WTC11 (cell line): ENCODE results near the gene UBE2K. TPM values are rescaled to one million over a fixed set of nuclear protein-coding genes. Genes with fewer than 3 reads are reported as not detected.
A peak's percentile ranks its signal among the peaks of the same experiment; 100 is the strongest.

Experiments
- ATAC-seq: fragments of 200-7000 bp; cut with Tn5 transposase; 2 replicates; pipeline ENCODE4 v1.10.0; 2021; ENCODE audit warnings: mild to moderate bottlenecking, moderate library complexity
- CTCF ChIA-PET: fragments of 300-600 bp; sonication (Branson Sonifier 250); formaldehyde crosslinking; loops from one replicate; lab custom pipeline; 2021; ENCODE audit warnings: antibody characterized with exemption; lab: Charles Lee
- POLR2A ChIA-PET: fragments of 350-600 bp; sonication (Branson Sonifier 250); formaldehyde crosslinking; loops from one replicate; lab custom pipeline; 2021; ENCODE audit warnings: antibody characterized with exemption; lab: Charles Lee
- DNase-seq: peaks from one replicate; pipeline ENCODE4 v3.0.0; 2021; ENCODE audit warnings: low spot score
- H3K27ac Mint-ChIP-seq: 2 replicates; pipeline ENCODE4 v1.8.0; 2021; ENCODE audit warnings: mixed read lengths
- H3K27me3 Mint-ChIP-seq: 2 replicates; pipeline ENCODE4 v1.8.0; 2021; ENCODE audit warnings: low read depth, mild to moderate bottlenecking, moderate library complexity, mixed read lengths
- H3K36me3 Mint-ChIP-seq: 2 replicates; pipeline ENCODE4 v1.8.0; 2021; ENCODE audit warnings: mixed read lengths
- H3K4me1 Mint-ChIP-seq: 2 replicates; pipeline ENCODE4 v1.8.0; 2022; ENCODE audit warnings: mixed read lengths
- H3K4me3 Mint-ChIP-seq: 2 replicates; pipeline ENCODE4 v1.8.0; 2021; ENCODE audit warnings: mild to moderate bottlenecking, moderate library complexity, mixed read lengths
- H3K9me3 Mint-ChIP-seq: 2 replicates; pipeline ENCODE4 v1.8.0; 2021; ENCODE audit warnings: mixed read lengths
- CREB1 ChIP-seq: sonication (generic); formaldehyde crosslinking; IDR thresholded peaks from 2 replicates; pipeline ENCODE4 v1.8.0; 2023; ENCODE audit warnings: mild to moderate bottlenecking, missing genetic modification reagents
- GRHL2 ChIP-seq: fragments of 250-450 bp; sonication (Bioruptor Pico); IDR thresholded peaks from 2 replicates; pipeline ENCODE4 v1.8.0; 2022; ENCODE audit warnings: mild to moderate bottlenecking, moderate library complexity; ENCODE audit not compliant: insufficient replicate concordance, severe bottlenecking
- JUN ChIP-seq: sonication (generic); formaldehyde crosslinking; IDR thresholded peaks from 2 replicates; pipeline ENCODE4 v1.8.0; 2023; ENCODE audit warnings: mild to moderate bottlenecking, missing genetic modification reagents
- NFYB ChIP-seq: sonication (generic); formaldehyde crosslinking; conservative IDR thresholded peaks from 2 replicates; pipeline ENCODE4 v1.8.0; 2022; ENCODE audit warnings: low read depth, missing genetic modification reagents
- NR2C2 ChIP-seq: sonication (generic); formaldehyde crosslinking; IDR thresholded peaks from 2 replicates; pipeline ENCODE4 v1.8.0; 2022; ENCODE audit warnings: mild to moderate bottlenecking, missing genetic modification reagents
- SMAD3 ChIP-seq: sonication (generic); formaldehyde crosslinking; IDR thresholded peaks from 2 replicates; pipeline ENCODE4 v1.8.0; 2022; ENCODE audit warnings: missing genetic modification reagents, mild to moderate bottlenecking, borderline replicate concordance
- ZNF219 ChIP-seq: sonication (generic); formaldehyde crosslinking; IDR thresholded peaks from 2 replicates; pipeline ENCODE4 v1.8.0; 2023; ENCODE audit warnings: missing genetic modification reagents, mild to moderate bottlenecking, borderline replicate concordance
- ZNF232 ChIP-seq: sonication (generic); formaldehyde crosslinking; IDR thresholded peaks from 2 replicates; pipeline ENCODE4 v1.8.0; 2022; ENCODE audit warnings: mild to moderate bottlenecking, missing genetic modification reagents
- ZNF416 ChIP-seq: fragments of 250-450 bp; sonication (Bioruptor Pico); IDR thresholded peaks from 2 replicates; pipeline ENCODE4 v1.9.0; 2021; ENCODE audit warnings: mild to moderate bottlenecking, inconsistent platforms
- total RNA-seq: library from RNA; stranded (reverse); gene quantifications from 3 replicates; pipeline ENCODE4 v1.2.3, GENCODE V29; 2021
- TF ChIP-seq, protein P1 (sequence below): sonication (generic); formaldehyde crosslinking; IDR thresholded peaks from 2 replicates; pipeline ENCODE4 v1.8.1; 2023; ENCODE audit warnings: mild to moderate bottlenecking, missing genetic modification reagents, moderate library complexity
- TF ChIP-seq, protein P2 (sequence below): sonication (generic); formaldehyde crosslinking; IDR thresholded peaks from 2 replicates; pipeline ENCODE4 v1.8.1; 2022; ENCODE audit warnings: mild to moderate bottlenecking, missing genetic modification reagents, moderate library complexity, borderline replicate concordance
- TF ChIP-seq, protein P3 (sequence below): sonication (generic); formaldehyde crosslinking; conservative IDR thresholded peaks from 2 replicates; pipeline ENCODE4 v1.8.1; 2023; ENCODE audit warnings: mild to moderate bottlenecking, low read depth, missing genetic modification reagents, moderate library complexity
- TF ChIP-seq, protein P4 (sequence below): fragments of 250-450 bp; sonication (Bioruptor Pico); IDR thresholded peaks from 2 replicates; pipeline ENCODE4 v1.9.0; 2021; ENCODE audit warnings: moderate library complexity, mild to moderate bottlenecking, inconsistent platforms, borderline replicate concordance
- TF ChIP-seq, protein P5 (sequence below): sonication (generic); formaldehyde crosslinking; IDR thresholded peaks from 2 replicates; pipeline ENCODE4 v1.8.0; 2022; ENCODE audit warnings: mild to moderate bottlenecking, missing genetic modification reagents
- TF ChIP-seq, protein P6 (sequence below): sonication (generic); formaldehyde crosslinking; IDR thresholded peaks from 2 replicates; pipeline ENCODE4 v1.8.1; 2023; ENCODE audit warnings: mild to moderate bottlenecking, missing genetic modification reagents
- TF ChIP-seq, protein P7 (sequence below): fragments of 250-450 bp; sonication (Bioruptor Pico); IDR thresholded peaks from 2 replicates; pipeline ENCODE4 v1.9.0; 2021; ENCODE audit warnings: mild to moderate bottlenecking, borderline replicate concordance

Gene UBE2K
- total RNA-seq, 1 experiment from 2014 or later, result 135 TPM

DNA sequence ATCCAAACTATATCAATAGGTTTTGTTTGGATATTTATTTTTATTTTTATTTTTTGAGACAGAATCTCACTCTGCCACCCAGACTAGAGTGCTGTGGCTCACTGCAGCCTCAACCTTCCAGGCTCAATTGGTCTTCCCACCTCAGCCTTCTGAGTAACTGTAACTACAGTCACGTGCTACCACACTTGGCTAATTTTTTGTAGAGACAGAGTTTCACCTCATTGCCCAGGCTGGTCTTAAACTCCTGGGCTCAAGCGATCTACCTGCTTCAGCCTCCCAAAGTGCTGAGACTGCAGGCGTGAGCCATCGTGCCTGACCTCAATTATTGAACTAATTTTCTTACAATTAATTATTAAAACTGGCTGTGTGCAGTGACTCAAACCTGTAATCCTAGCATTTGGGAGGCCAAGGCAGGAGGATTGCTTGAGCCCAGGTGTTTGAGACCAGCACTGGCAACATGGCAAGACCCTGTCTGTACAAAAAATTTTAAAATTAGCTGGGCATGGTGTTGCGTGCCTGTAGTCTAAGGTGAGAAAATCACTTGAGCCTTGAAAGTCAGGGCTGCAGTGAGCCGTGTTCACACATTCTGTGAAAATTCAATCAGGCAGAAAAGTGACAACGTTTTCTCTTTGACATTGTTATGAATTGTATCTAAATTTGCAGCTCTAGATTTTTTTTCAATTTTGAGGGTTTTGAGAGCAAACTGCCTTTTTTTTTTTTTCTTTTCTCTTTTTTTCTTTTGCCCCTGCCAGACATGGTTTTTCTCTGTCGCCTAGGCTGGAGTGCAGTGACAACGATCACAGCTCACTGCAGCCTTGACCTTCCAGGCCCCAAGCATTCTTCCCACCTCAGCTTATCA is 66.0 kb downstream of the UBE2K start:
- DNase-seq (no peak), ATAC-seq (no peak)
- Mint-ChIP-seq H3K9me3 (no peaks in the 10 kb centered on the region), H3K27ac (no peak overlapping the region; the same call in 1 of the 2 replicates), H3K36me3 (peaks cover 54% of the 10 kb centered on the region), H3K4me3 (no peak overlapping the region), H3K4me1 (no peaks in the 10 kb centered on the region), H3K27me3 (no peaks in the 10 kb centered on the region)
- ChIA-PET POLR2A (interaction anchor here (0.6 to 0.7 kb wide), 2 partner anchors 20 to 1040 kb away, joined by 3 to 4 read pairs; no protein-coding TSS in a partner anchor), CTCF (no interaction called here)
- no peak for TF ChIP-seq CREB1
- TF ChIP-seq, protein P1, sequence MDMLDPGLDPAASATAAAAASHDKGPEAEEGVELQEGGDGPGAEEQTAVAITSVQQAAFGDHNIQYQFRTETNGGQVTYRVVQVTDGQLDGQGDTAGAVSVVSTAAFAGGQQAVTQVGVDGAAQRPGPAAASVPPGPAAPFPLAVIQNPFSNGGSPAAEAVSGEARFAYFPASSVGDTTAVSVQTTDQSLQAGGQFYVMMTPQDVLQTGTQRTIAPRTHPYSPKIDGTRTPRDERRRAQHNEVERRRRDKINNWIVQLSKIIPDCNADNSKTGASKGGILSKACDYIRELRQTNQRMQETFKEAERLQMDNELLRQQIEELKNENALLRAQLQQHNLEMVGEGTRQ (CRISPR knock-in tag), result no peak
- TF ChIP-seq JUN, result no peak
- TF ChIP-seq, protein P2, sequence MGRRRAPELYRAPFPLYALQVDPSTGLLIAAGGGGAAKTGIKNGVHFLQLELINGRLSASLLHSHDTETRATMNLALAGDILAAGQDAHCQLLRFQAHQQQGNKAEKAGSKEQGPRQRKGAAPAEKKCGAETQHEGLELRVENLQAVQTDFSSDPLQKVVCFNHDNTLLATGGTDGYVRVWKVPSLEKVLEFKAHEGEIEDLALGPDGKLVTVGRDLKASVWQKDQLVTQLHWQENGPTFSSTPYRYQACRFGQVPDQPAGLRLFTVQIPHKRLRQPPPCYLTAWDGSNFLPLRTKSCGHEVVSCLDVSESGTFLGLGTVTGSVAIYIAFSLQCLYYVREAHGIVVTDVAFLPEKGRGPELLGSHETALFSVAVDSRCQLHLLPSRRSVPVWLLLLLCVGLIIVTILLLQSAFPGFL (CRISPR knock-in tag), result no peak
- TF ChIP-seq, protein P3, sequence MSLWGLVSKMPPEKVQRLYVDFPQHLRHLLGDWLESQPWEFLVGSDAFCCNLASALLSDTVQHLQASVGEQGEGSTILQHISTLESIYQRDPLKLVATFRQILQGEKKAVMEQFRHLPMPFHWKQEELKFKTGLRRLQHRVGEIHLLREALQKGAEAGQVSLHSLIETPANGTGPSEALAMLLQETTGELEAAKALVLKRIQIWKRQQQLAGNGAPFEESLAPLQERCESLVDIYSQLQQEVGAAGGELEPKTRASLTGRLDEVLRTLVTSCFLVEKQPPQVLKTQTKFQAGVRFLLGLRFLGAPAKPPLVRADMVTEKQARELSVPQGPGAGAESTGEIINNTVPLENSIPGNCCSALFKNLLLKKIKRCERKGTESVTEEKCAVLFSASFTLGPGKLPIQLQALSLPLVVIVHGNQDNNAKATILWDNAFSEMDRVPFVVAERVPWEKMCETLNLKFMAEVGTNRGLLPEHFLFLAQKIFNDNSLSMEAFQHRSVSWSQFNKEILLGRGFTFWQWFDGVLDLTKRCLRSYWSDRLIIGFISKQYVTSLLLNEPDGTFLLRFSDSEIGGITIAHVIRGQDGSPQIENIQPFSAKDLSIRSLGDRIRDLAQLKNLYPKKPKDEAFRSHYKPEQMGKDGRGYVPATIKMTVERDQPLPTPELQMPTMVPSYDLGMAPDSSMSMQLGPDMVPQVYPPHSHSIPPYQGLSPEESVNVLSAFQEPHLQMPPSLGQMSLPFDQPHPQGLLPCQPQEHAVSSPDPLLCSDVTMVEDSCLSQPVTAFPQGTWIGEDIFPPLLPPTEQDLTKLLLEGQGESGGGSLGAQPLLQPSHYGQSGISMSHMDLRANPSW, result no peak
- no peak for TF ChIP-seq ZNF219 (CRISPR knock-in tag)
- TF ChIP-seq, protein P4, sequence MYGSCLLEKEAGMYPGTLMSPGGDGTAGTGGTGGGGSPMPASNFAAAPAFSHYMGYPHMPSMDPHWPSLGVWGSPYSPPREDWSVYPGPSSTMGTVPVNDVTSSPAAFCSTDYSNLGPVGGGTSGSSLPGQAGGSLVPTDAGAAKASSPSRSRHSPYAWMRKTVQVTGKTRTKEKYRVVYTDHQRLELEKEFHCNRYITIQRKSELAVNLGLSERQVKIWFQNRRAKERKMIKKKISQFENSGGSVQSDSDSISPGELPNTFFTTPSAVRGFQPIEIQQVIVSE, result no peak
- TF ChIP-seq, protein P5, sequence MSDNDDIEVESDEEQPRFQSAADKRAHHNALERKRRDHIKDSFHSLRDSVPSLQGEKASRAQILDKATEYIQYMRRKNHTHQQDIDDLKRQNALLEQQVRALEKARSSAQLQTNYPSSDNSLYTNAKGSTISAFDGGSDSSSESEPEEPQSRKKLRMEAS (CRISPR knock-in tag), result no peak
- TF ChIP-seq ZNF232, result no peak
- no peak for TF ChIP-seq GRHL2 (CRISPR knock-in tag)
- TF ChIP-seq SMAD3, result no peak
- TF ChIP-seq, protein P6, sequence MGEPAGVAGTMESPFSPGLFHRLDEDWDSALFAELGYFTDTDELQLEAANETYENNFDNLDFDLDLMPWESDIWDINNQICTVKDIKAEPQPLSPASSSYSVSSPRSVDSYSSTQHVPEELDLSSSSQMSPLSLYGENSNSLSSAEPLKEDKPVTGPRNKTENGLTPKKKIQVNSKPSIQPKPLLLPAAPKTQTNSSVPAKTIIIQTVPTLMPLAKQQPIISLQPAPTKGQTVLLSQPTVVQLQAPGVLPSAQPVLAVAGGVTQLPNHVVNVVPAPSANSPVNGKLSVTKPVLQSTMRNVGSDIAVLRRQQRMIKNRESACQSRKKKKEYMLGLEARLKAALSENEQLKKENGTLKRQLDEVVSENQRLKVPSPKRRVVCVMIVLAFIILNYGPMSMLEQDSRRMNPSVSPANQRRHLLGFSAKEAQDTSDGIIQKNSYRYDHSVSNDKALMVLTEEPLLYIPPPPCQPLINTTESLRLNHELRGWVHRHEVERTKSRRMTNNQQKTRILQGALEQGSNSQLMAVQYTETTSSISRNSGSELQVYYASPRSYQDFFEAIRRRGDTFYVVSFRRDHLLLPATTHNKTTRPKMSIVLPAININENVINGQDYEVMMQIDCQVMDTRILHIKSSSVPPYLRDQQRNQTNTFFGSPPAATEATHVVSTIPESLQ (CRISPR knock-in tag), result no peak
- TF ChIP-seq ZNF416 (CRISPR knock-in tag), result no peak
- no peak for TF ChIP-seq NFYB
- TF ChIP-seq NR2C2 (CRISPR knock-in tag), result no peak

DNA sequence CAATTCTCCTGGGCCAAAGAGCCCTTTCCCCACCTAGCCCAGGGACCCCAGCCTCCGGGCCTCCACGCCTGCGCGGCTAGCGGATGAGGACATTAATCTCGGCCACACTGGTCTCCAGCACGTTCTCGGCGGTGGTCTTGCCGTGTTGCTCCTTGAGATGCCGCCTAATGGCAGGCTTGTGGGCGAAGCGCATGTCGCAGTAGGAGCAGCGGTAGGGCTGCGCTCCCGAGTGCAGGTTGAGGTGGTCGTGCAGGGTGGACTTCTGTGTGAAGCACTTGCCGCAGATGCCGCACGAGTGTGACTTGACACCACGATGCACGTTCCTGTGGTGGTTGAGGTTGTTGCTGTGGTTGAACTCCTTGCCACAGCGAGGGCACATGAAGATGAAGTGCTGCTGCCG is 72.1 kb downstream of the UBE2K start:
- DNase-seq, result no peak
- no peaks in the 10 kb centered on the region for H3K4me1 Mint-ChIP-seq
- TF ChIP-seq, protein P7, sequence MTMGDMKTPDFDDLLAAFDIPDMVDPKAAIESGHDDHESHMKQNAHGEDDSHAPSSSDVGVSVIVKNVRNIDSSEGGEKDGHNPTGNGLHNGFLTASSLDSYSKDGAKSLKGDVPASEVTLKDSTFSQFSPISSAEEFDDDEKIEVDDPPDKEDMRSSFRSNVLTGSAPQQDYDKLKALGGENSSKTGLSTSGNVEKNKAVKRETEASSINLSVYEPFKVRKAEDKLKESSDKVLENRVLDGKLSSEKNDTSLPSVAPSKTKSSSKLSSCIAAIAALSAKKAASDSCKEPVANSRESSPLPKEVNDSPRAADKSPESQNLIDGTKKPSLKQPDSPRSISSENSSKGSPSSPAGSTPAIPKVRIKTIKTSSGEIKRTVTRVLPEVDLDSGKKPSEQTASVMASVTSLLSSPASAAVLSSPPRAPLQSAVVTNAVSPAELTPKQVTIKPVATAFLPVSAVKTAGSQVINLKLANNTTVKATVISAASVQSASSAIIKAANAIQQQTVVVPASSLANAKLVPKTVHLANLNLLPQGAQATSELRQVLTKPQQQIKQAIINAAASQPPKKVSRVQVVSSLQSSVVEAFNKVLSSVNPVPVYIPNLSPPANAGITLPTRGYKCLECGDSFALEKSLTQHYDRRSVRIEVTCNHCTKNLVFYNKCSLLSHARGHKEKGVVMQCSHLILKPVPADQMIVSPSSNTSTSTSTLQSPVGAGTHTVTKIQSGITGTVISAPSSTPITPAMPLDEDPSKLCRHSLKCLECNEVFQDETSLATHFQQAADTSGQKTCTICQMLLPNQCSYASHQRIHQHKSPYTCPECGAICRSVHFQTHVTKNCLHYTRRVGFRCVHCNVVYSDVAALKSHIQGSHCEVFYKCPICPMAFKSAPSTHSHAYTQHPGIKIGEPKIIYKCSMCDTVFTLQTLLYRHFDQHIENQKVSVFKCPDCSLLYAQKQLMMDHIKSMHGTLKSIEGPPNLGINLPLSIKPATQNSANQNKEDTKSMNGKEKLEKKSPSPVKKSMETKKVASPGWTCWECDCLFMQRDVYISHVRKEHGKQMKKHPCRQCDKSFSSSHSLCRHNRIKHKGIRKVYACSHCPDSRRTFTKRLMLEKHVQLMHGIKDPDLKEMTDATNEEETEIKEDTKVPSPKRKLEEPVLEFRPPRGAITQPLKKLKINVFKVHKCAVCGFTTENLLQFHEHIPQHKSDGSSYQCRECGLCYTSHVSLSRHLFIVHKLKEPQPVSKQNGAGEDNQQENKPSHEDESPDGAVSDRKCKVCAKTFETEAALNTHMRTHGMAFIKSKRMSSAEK (CRISPR knock-in tag), result no peak

More for the DNA sequence above, 72.1 kb downstream of the UBE2K start:
- CTCF ChIA-PET, result no interaction called here
- Mint-ChIP-seq H3K36me3 (peaks cover 39% of the 10 kb centered on the region), H3K4me3 (no peak overlapping the region), H3K27ac (0 out of 2 replicates have a peak overlapping the region, but pooled peaks have one; percentile 50), H3K9me3 (no peaks in the 10 kb centered on the region), H3K27me3 (no peaks in the 10 kb centered on the region)
- POLR2A ChIA-PET, result no interaction called here
- no peak for ATAC-seq
